SK-N-SH (cell line): ENCODE measurements around the gene CNDP2. TPM values are rescaled to one million over a fixed set of nuclear protein-coding genes. Genes with fewer than 3 reads are reported as not detected.

Source experiments
- CTCF ChIA-PET: fragments of 300-600, 350-600 bp; formaldehyde crosslinking; extraction: SDS; loops from one replicate; lab custom pipeline; 2021; lab: Yijun Ruan, JAX
- POLR2A ChIA-PET: fragments of 350-600 bp; sonication (Branson Sonifier 250); formaldehyde crosslinking; extraction: SDS; loops from one replicate; lab custom pipeline; 2020; ENCODE audit warnings: antibody characterized with exemption, inconsistent platforms; lab: Yijun Ruan, JAX
- DNase-seq: peaks from one replicate; pipeline ENCODE4 v3.0.0; 2012
- H2AFZ ChIP-seq: fragments of 200-600 bp; sonication (generic); 2 replicates; pipeline ENCODE4 v1.8.1; 2016; ENCODE audit warnings: antibody characterized with exemption, mild to moderate bottlenecking, low read depth
- H3F3A ChIP-seq: fragments of 200-600 bp; sonication (generic); replicated peaks from 2 replicates; pipeline ENCODE3; 2016; ENCODE audit warnings: antibody characterized with exemption, mild to moderate bottlenecking; ENCODE audit not compliant: insufficient read depth
- H3K27ac ChIP-seq, 2 experiments: fragments of 200-500 bp in 1 of 2; fragments of 200-600 bp in 1 of 2; sonication (Bioruptor generic) in 1 of 2; sonication (generic), shearing (Covaris generic) in 1 of 2; 2 replicates each; pipeline versions ENCODE4 v1.5.1 to v1.6.1; 2014 to 2016; ENCODE audit warnings: low read depth in 2 of 2, inconsistent platforms in 1 of 2, low read length in 1 of 2, mild to moderate bottlenecking in 1 of 2, mixed read lengths in 1 of 2
- H3K27me3 ChIP-seq: fragments of 200-600 bp; sonication (generic), shearing (Covaris generic); 2 replicates; pipeline ENCODE4 v1.6.1; 2016; ENCODE audit warnings: mixed run types; ENCODE audit not compliant: insufficient read depth
- H3K36me3 ChIP-seq, 2 experiments: fragments of 200-500 bp in 1 of 2; fragments of 200-600 bp in 1 of 2; sonication (Bioruptor generic) in 1 of 2; sonication (generic) in 1 of 2; replicated peaks in 1 of 2; 2 replicates each; pipeline versions ENCODE3 to v1.5.1; 2014 to 2016; ENCODE audit warnings: low read length in 1 of 2, mild to moderate bottlenecking in 1 of 2; ENCODE audit not compliant: insufficient read depth in 2 of 2, control insufficient read depth in 1 of 2
- H3K4me1 ChIP-seq, 2 experiments: fragments of 200-500 bp in 1 of 2; fragments of 200-600 bp in 1 of 2; sonication (Bioruptor generic) in 1 of 2; sonication (generic), shearing (Covaris generic) in 1 of 2; 2 replicates each; pipeline versions ENCODE4 v1.5.1 to v1.6.1; 2014 to 2016; ENCODE audit warnings: low read depth in 1 of 2, low read length in 1 of 2, mixed run types in 1 of 2; ENCODE audit not compliant: insufficient read depth in 2 of 2, control insufficient read depth in 1 of 2
- H3K4me2 ChIP-seq: fragments of 200-600 bp; sonication (generic), shearing (Covaris generic); 2 replicates; pipeline ENCODE4 v1.6.1; 2017; ENCODE audit warnings: mixed run types
- H3K4me3 ChIP-seq, 2 experiments: fragments of 200-500 bp in 1 of 2; fragments of 200-600 bp in 1 of 2; sonication (Bioruptor generic) in 1 of 2; sonication (generic), shearing (Covaris generic) in 1 of 2; 2 replicates each; pipeline versions ENCODE4 v1.5.1 to v1.8.1; 2014 to 2016; ENCODE audit warnings: low read depth in 2 of 2, inconsistent platforms in 1 of 2, low read length in 1 of 2, mild to moderate bottlenecking in 1 of 2, mixed read lengths in 1 of 2, moderate library complexity in 1 of 2
- H3K79me2 ChIP-seq: fragments of 200-600 bp; sonication (generic); 2 replicates; pipeline ENCODE4 v1.8.1; 2017; ENCODE audit warnings: mild to moderate bottlenecking; ENCODE audit not compliant: insufficient read depth
- H3K9ac ChIP-seq: fragments of 200-600 bp; sonication (generic); 2 replicates; pipeline ENCODE4 v1.6.1; 2017; ENCODE audit warnings: mixed run types
- H3K9me2 ChIP-seq: fragments of 200-600 bp; sonication (generic); 2 replicates; pipeline ENCODE4 v1.6.1; 2017; ENCODE audit warnings: mixed run types
- H3K9me3 ChIP-seq: fragments of 200-600 bp; sonication (generic); 2 replicates; pipeline ENCODE4 v1.6.1; 2017; ENCODE audit warnings: mixed run types, mild to moderate bottlenecking, moderate library complexity
- H4K20me1 ChIP-seq: fragments of 200-600 bp; sonication (generic); 2 replicates; pipeline ENCODE4 v1.6.1; 2017; ENCODE audit warnings: mild to moderate bottlenecking, mixed run types; ENCODE audit not compliant: insufficient read depth
- CHD2 ChIP-seq: fragments of 150-350 bp; IDR thresholded peaks from 2 replicates; pipeline ENCODE4 v1.6.1; 2018; ENCODE audit warnings: low read length; ENCODE audit not compliant: partially characterized antibody
- EZH2phosphoT487 ChIP-seq: fragments of 200-600 bp; sonication (generic); IDR thresholded peaks from 2 replicates; pipeline ENCODE4 v1.6.1; 2017; ENCODE audit warnings: low read depth, mixed run types, mild to moderate bottlenecking, antibody characterized with exemption, moderate library complexity, borderline replicate concordance
- FOXJ3 ChIP-seq: sonication (generic); formaldehyde crosslinking; IDR thresholded peaks from 2 replicates; pipeline ENCODE4 v1.5.1; 2020; ENCODE audit warnings: mild to moderate bottlenecking, missing genetic modification reagents
- GABPA ChIP-seq: IDR thresholded peaks from 2 replicates; pipeline ENCODE4 v1.4.0; 2012; ENCODE audit warnings: low read depth, mild to moderate bottlenecking
- NFIC ChIP-seq: IDR thresholded peaks from 2 replicates; pipeline ENCODE4 v1.4.0; 2012; ENCODE audit warnings: borderline replicate concordance
- RCOR1 ChIP-seq: fragments of 150-350 bp; IDR thresholded peaks from 2 replicates; pipeline ENCODE4 v1.6.1; 2017; ENCODE audit warnings: antibody characterized with exemption, low read length
- RFX5 ChIP-seq: IDR thresholded peaks from 2 replicates; pipeline ENCODE4 v1.6.1; 2012; ENCODE audit warnings: mild to moderate bottlenecking, improper control_type of control experiment, low read length
- RXRA ChIP-seq: IDR thresholded peaks from 2 replicates; pipeline ENCODE4 v1.4.0; 2012; ENCODE audit warnings: low read depth, mild to moderate bottlenecking, borderline replicate concordance
- SIN3A ChIP-seq: IDR thresholded peaks from 2 replicates; pipeline ENCODE4 v1.6.1; 2012; ENCODE audit warnings: low read depth, mild to moderate bottlenecking, low read length, moderate library complexity, borderline replicate concordance
- TAF1 ChIP-seq: IDR thresholded peaks from 2 replicates; pipeline ENCODE4 v1.6.1; 2012; ENCODE audit warnings: low read depth, mild to moderate bottlenecking, low read length, moderate library complexity, borderline replicate concordance
- TEAD4 ChIP-seq: IDR thresholded peaks from 2 replicates; pipeline ENCODE4 v1.4.0; 2012; ENCODE audit warnings: mild to moderate bottlenecking, borderline replicate concordance; ENCODE audit not compliant: insufficient read depth
- WGBS: methylation state at CpG from one replicate; pipeline ENCODE4 v1.1.6; 2017; ENCODE audit warnings: low lambda C conversion rate; 5-methylcytosine and 5-hydroxymethylcytosine counted together
- polyA plus RNA-seq, 3 experiments: library from polyadenylated mRNA; depleted of rRNA; stranded (reverse); fragments of >200 nt; gene quantifications; 2 replicates each; pipeline ENCODE4 v1.2.3, GENCODE V29; 2012
- TF ChIP-seq, protein P1 (sequence below): IDR thresholded peaks from 2 replicates; pipeline ENCODE4 v1.4.0; 2012; ENCODE audit warnings: low read depth, borderline replicate concordance
- TF ChIP-seq, protein P2 (sequence below): fragments of 150-350 bp; IDR thresholded peaks from 2 replicates; pipeline ENCODE4 v1.6.1; 2017; ENCODE audit warnings: antibody characterized with exemption, low read length, low read depth, borderline replicate concordance

The CNDP2 gene
- polyA plus RNA-seq, 1 of the 3 experiments (the other 2 are of a cell fraction): 78.5 TPM

GRCh38 chr18:74486119-74486849 lies 9.9 kb upstream of the CNDP2 start:
- peaks cover 54% of the 10 kb centered on the region for H3K27me3 ChIP-seq
- H4K20me1 ChIP-seq: no peaks in the 10 kb centered on the region
- H3K9me3 ChIP-seq: no peaks in the 10 kb centered on the region
- H2AFZ ChIP-seq: no peak overlapping the region
- no peaks in the 10 kb centered on the region for H3F3A ChIP-seq
- no peaks in the 10 kb centered on the region for H3K9me2 ChIP-seq
- DNase-seq: no peak
- CTCF ChIA-PET: interaction anchor here (0.6 to 1.5 kb wide), 3 partner anchors 9 to 144 kb away, joined by 3 to 4 read pairs (median 3); no protein-coding TSS in a partner anchor
- H3K9ac ChIP-seq: no peak overlapping the region
- no peaks in the 10 kb centered on the region; a peak in 1 of 4 replicates for H3K4me1 ChIP-seq
- H3K4me3 ChIP-seq: no peak overlapping the region
- no peak overlapping the region for H3K4me2 ChIP-seq
- H3K36me3 ChIP-seq: no peaks in the 10 kb centered on the region
- POLR2A ChIA-PET: no interaction called here
- no peak overlapping the region for H3K27ac ChIP-seq
- TF ChIP-seq CHD2 (no peak), TEAD4 (no peak), RXRA (no peak), NFIC (no peak), TAF1 (no peak), FOXJ3 (CRISPR knock-in tag) (no peak), EZH2phosphoT487 (no peak), RFX5 (no peak)
- TF ChIP-seq, protein P1, sequence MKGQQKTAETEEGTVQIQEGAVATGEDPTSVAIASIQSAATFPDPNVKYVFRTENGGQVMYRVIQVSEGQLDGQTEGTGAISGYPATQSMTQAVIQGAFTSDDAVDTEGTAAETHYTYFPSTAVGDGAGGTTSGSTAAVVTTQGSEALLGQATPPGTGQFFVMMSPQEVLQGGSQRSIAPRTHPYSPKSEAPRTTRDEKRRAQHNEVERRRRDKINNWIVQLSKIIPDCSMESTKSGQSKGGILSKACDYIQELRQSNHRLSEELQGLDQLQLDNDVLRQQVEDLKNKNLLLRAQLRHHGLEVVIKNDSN: no peak
- 35% methylated on average over 6 of the region's 15 CpGs for WGBS
- no peaks in the 10 kb centered on the region for H3K79me2 ChIP-seq

- Histone ChIP-seq H3K9ac (no peak overlapping the region), H3K4me1 (no peaks in the 10 kb centered on the region; a peak in 1 of 4 replicates), H4K20me1 (no peaks in the 10 kb centered on the region), H3K4me3 (no peak overlapping the region), H3K27me3 (peaks cover 56% of the 10 kb centered on the region), H3K27ac (no peak overlapping the region), H2AFZ (no peak overlapping the region), H3K9me3 (no peaks in the 10 kb centered on the region), H3K4me2 (no peak overlapping the region), H3F3A (no peaks in the 10 kb centered on the region), H3K36me3 (no peaks in the 10 kb centered on the region)
- DNase-seq: no peak
- ChIA-PET CTCF (no interaction called here), POLR2A (no interaction called here)
- WGBS: 69% methylated on average over 8 of the region's 8 CpGs
- TF ChIP-seq CHD2: no peak
- TF ChIP-seq, all 33 proteins: peak for 0
- Histone ChIP-seq H3K9me2 (no peaks in the 10 kb centered on the region), H3K79me2 (no peaks in the 10 kb centered on the region)
These were observed 7.8 kb upstream of the CNDP2 start for GRCh38 chr18:74488354-74488753.

GRCh38 chr18:74488864-74489263 lies 7.3 kb upstream of the CNDP2 start:
- H3K4me2 ChIP-seq: no peak overlapping the region
- TF ChIP-seq SIN3A: no peak
- no peak for TF ChIP-seq RCOR1
- TF ChIP-seq, protein P2, sequence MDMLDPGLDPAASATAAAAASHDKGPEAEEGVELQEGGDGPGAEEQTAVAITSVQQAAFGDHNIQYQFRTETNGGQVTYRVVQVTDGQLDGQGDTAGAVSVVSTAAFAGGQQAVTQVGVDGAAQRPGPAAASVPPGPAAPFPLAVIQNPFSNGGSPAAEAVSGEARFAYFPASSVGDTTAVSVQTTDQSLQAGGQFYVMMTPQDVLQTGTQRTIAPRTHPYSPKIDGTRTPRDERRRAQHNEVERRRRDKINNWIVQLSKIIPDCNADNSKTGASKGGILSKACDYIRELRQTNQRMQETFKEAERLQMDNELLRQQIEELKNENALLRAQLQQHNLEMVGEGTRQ: no peak
- no peak for TF ChIP-seq NFIC
- TF ChIP-seq GABPA: no peak
- no peak for TF ChIP-seq EZH2phosphoT487
- no peak for TF ChIP-seq CHD2
- TF ChIP-seq, protein P1: no peak
- H3K79me2 ChIP-seq: no peaks in the 10 kb centered on the region
- peaks cover 57% of the 10 kb centered on the region for H3K27me3 ChIP-seq
- H3K9me3 ChIP-seq: no peaks in the 10 kb centered on the region
- H3F3A ChIP-seq: no peaks in the 10 kb centered on the region
- POLR2A ChIA-PET: no interaction called here
- no peak for DNase-seq
- H3K4me1 ChIP-seq: no peaks in the 10 kb centered on the region; a peak in 1 of 4 replicates
- no peak overlapping the region for H3K9ac ChIP-seq
- no peak overlapping the region for H3K4me3 ChIP-seq
- CTCF ChIA-PET: interaction anchor here (0.9 kb wide), 1 partner anchor 147 kb away, joined by 4 read pairs; no protein-coding TSS in a partner anchor
- H3K9me2 ChIP-seq: no peaks in the 10 kb centered on the region
- H4K20me1 ChIP-seq: no peaks in the 10 kb centered on the region
- no peaks in the 10 kb centered on the region for H3K36me3 ChIP-seq
- WGBS: 43% methylated on average over 8 of the region's 8 CpGs
- H3K27ac ChIP-seq: no peak overlapping the region
- no peak overlapping the region for H2AFZ ChIP-seq
